Left ventricle myocardium inferior (tissue), 1 donor: ENCODE results near the gene GDF3. TPM values are rescaled to one million over a fixed set of nuclear protein-coding genes. Genes with fewer than 3 reads are reported as not detected.
A peak's percentile ranks its signal among the peaks of the same experiment; 100 is the strongest.

Experiments used
- DNase-seq: peaks from one replicate; pipeline ENCODE4 v3.0.0-alpha.2; 2020
- H3K27ac ChIP-seq: fragments of 200-600 bp; replicated peaks from 2 replicates; pipeline ENCODE4 v1.8.0; 2021
- H3K27me3 ChIP-seq: fragments of 200-600 bp; 2 replicates; pipeline ENCODE4 v1.8.0; 2021; ENCODE audit warnings: low read depth
- H3K36me3 ChIP-seq: fragments of 200-600 bp; 2 replicates; pipeline ENCODE4 v1.8.0; 2021
- H3K4me1 ChIP-seq: fragments of 200-600 bp; 2 replicates; pipeline ENCODE4 v1.8.0; 2021
- H3K4me3 ChIP-seq: fragments of 200-600 bp; 2 replicates; pipeline ENCODE4 v1.8.0; 2021; ENCODE audit warnings: mild to moderate bottlenecking, moderate library complexity
- H3K9me3 ChIP-seq: fragments of 200-600 bp; replicated peaks from 2 replicates; pipeline ENCODE4 v1.8.0; 2021
- CTCF ChIP-seq: fragments of 200-600 bp; IDR thresholded peaks from 2 replicates; pipeline ENCODE4 v1.8.0; 2021; ENCODE audit warnings: antibody characterized with exemption, mild to moderate bottlenecking, borderline replicate concordance
- intact Hi-C: fragments of 100-400 bp; cut with micrococcal nuclease; formaldehyde crosslinking; loops from one replicate; pipeline ENCODE4 v1.11.0; 2022
- total RNA-seq: library from RNA; stranded (reverse); fragmentation: NEBNext Ultra II Directional; extraction: Animal tissue kit (Norgen Biotek cat#: 25700); gene quantifications from one replicate; pipeline ENCODE4 v1.2.1, GENCODE V29; 2021
- donor health status: DM: no; HTN: yes; CAD: no; lungs with severe emphysema.

The GDF3 gene
- total RNA-seq, 1 donor from 2014 or later: 0.19 TPM

GRCh38 chr12:7719946-7720730 is 24.6 kb upstream of the GDF3 start:
- no peak overlapping the region for H3K4me3 ChIP-seq
- intact Hi-C loops: no loop called here
- H3K27me3 ChIP-seq: peaks cover 62% of the 10 kb centered on the region
- no peak overlapping the region for H3K27ac ChIP-seq
- H3K4me1 ChIP-seq: no peaks in the 10 kb centered on the region
- DNase-seq: no peak
- H3K9me3 ChIP-seq: no peaks in the 10 kb centered on the region
- H3K36me3 ChIP-seq: no peaks in the 10 kb centered on the region
- no peak for TF ChIP-seq CTCF

- peak; percentile 12 for TF ChIP-seq CTCF
- Histone ChIP-seq H3K27me3 (peaks cover 48% of the 10 kb centered on the region), H3K27ac (no peak overlapping the region), H3K9me3 (no peaks in the 10 kb centered on the region), H3K4me3 (no peak overlapping the region), H3K4me1 (no peaks in the 10 kb centered on the region), H3K36me3 (no peaks in the 10 kb centered on the region)
- no peak for DNase-seq
- intact Hi-C loops: no loop called here
These were observed 20.8 kb upstream of the GDF3 start for GRCh38 chr12:7716381-7716780.

GRCh38 chr12:7712841-7713442 is 17.4 kb upstream of the GDF3 start:
- TF ChIP-seq CTCF: no peak
- DNase-seq: no peak
- intact Hi-C loops: no loop called here
- Histone ChIP-seq H3K27me3 (peaks cover 29% of the 10 kb centered on the region), H3K9me3 (no peaks in the 10 kb centered on the region), H3K36me3 (no peaks in the 10 kb centered on the region), H3K4me3 (no peak overlapping the region), H3K4me1 (no peaks in the 10 kb centered on the region), H3K27ac (no peak overlapping the region)

- Histone ChIP-seq H3K9me3 (no peaks in the 10 kb centered on the region), H3K4me1 (no peaks in the 10 kb centered on the region), H3K27me3 (peaks cover 29% of the 10 kb centered on the region), H3K36me3 (no peaks in the 10 kb centered on the region), H3K27ac (no peak within 1 kb of the TSS), H3K4me3 (no peak within 1 kb of the TSS)
- DNase-seq: no peak
- intact Hi-C loops: no loop called here
- TF ChIP-seq CTCF: no peak
These were observed 15.6 kb upstream of the GDF3 start, which contains the start of gene DPPA3 for GRCh38 chr12:7711133-7711532. TSS of gene DPPA3 (plus strand) at chr12:7711433. CDS start at chr12:7711571, 138 bp downstream.

GRCh38 chr12:7709969-7710675 is 14.5 kb upstream of the GDF3 start:
- no peak for TF ChIP-seq CTCF
- no peak for DNase-seq
- Histone ChIP-seq H3K9me3 (no peaks in the 10 kb centered on the region), H3K27ac (no peak overlapping the region), H3K36me3 (no peaks in the 10 kb centered on the region), H3K27me3 (peaks cover 29% of the 10 kb centered on the region), H3K4me3 (no peak overlapping the region), H3K4me1 (no peaks in the 10 kb centered on the region)
- intact Hi-C loops: no loop called here
